Measurements from ENCODE around the gene RHNO1.

DNA sequence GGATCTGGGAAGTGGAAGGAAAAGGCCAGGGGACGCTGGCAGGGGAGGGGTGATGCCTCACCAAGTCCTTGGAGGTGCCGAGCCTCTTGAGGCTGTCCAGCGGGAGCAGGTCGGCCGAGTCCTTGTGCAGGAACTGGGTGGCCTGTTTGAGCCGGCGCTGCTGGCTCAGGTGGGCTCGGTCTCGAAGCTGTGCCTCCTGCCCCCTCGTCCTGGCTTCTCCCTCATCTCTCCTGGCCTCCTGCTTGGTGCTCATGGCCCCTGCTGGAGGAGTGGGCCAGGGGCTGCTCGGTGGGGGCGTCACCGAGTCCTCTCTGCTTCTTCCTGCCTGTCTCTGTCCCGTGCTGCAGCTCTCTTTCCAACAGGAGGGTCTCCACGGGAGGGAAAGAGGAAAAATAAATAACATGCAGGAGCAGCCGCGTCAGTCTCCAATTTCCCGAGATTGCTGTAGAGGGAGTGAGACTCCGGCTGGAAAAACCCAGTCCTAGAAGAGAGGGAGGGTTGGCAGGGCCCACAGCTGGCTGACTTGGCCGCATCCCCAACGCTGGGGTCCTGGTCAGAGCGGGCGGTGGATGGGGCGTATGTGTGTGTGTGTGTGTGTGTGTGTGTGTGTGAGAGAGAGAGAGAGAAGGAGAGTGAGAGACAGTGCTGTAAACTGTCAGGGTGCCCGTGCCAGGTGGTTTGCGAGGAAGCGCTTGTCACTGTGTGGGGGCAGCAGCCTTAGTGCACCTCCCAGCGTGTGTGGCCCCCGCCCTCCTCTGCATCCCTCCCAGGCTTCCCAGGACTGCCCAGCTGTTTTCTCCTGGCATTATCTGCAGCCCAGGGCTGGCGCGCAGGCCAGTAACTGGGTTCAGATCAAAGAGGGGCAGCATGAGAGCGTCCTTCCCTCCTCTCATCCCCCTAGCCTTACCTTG, 42.2 kb upstream of the RHNO1 start, which contains the start of gene NRIP2:
- TF ChIP-seq POLR2A (IDR thresholded peaks at IDR 0.05) (no peak), POLR2AphosphoS5 (IDR thresholded peaks at IDR 0.05) (no peak), EP300 (IDR thresholded peaks at IDR 0.05) (no peak)
- TF ChIP-seq, protein P1, sequence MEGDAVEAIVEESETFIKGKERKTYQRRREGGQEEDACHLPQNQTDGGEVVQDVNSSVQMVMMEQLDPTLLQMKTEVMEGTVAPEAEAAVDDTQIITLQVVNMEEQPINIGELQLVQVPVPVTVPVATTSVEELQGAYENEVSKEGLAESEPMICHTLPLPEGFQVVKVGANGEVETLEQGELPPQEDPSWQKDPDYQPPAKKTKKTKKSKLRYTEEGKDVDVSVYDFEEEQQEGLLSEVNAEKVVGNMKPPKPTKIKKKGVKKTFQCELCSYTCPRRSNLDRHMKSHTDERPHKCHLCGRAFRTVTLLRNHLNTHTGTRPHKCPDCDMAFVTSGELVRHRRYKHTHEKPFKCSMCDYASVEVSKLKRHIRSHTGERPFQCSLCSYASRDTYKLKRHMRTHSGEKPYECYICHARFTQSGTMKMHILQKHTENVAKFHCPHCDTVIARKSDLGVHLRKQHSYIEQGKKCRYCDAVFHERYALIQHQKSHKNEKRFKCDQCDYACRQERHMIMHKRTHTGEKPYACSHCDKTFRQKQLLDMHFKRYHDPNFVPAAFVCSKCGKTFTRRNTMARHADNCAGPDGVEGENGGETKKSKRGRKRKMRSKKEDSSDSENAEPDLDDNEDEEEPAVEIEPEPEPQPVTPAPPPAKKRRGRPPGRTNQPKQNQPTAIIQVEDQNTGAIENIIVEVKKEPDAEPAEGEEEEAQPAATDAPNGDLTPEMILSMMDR (IDR thresholded peaks at IDR 0.05), result no peak

Measured in suprapubic skin (tissue), 4 donors.